GM19438 (cell line): Measurements from ENCODE around the gene DHRS7B.
A peak's percentile ranks its signal among the peaks of the same experiment; 100 is the strongest.
"Not testable (repeated sequence)": the region's sequence is repeated elsewhere in the genome, so short reads cannot be mapped to it uniquely, and the experiment has no call there.

Experiments used
- ATAC-seq: cut with Tn5 transposase; IDR thresholded peaks from one replicate; pipeline ENCODE4 v1.9.1; 2021; ENCODE audit warnings: low read depth; ENCODE audit not compliant: unreplicated experiment

Gene DHRS7B, protein sequence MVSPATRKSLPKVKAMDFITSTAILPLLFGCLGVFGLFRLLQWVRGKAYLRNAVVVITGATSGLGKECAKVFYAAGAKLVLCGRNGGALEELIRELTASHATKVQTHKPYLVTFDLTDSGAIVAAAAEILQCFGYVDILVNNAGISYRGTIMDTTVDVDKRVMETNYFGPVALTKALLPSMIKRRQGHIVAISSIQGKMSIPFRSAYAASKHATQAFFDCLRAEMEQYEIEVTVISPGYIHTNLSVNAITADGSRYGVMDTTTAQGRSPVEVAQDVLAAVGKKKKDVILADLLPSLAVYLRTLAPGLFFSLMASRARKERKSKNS

DNA sequence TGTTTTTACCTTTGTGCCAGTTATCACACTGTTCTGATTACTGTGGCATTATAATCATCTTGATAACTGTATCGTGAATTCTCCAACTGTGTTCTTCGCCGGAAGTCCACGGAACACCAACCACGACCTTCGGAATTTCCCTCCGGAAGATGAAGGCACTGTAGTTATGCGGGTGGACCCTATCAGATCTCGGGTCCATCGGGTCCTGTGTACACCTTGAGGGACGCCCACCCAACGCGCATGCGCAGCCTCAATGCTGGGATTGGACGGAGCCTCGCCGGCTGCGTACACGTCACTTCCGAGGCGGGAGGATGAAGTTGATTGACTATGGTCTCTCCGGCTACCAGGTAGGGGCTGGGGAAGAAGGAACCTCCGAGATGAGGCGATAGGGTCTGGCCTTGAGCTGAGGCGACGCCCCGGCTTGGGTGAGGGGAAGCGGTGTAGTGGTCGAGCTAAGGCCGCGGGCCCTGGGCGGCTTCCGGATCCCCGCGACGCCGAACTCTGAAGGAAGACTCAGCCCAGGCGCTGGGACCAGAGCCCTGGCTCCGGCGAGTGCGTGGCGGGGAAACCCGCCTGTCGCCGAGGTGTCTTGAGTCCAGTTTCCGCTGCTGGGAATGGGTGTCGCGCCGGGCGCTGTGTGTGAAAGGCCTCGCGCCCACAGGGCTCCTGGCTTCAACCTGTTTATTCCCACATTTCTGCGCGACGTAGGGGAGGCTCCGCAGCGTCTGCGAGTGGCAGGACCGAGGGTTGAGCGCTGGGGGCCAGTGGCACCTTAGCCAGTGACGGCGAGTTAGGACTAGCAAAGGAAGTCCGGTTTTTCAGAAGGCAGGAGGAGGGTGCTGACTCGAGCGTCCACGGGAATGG, at the start of gene DHRS7B:
TSS of gene DHRS7B (plus strand) at position 320 of the 864 bp plus-strand sequence. CDS start at position 328, 8 bp downstream.
- ATAC-seq = peak; percentile 94

DNA sequence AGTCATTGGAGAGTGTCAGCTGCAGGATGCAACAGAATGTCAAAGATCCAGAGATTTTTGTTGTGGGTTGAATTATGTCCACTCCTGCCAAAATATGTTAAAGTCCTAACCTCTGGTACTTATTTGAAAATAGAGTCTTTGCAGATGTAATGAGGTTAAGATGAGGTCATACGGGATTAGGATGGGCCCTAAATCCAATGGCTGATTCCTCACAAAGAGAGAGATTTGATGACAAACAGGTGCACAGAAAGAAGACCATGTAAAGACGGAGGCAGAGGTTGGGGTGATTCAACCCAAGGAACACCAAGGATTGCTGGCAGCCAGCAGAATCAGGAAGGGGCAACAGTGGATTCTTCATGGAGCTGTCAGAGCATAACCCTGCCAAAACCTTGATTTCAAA, 49.5 kb upstream of the DHRS7B start:
- ATAC-seq = no peak

DNA sequence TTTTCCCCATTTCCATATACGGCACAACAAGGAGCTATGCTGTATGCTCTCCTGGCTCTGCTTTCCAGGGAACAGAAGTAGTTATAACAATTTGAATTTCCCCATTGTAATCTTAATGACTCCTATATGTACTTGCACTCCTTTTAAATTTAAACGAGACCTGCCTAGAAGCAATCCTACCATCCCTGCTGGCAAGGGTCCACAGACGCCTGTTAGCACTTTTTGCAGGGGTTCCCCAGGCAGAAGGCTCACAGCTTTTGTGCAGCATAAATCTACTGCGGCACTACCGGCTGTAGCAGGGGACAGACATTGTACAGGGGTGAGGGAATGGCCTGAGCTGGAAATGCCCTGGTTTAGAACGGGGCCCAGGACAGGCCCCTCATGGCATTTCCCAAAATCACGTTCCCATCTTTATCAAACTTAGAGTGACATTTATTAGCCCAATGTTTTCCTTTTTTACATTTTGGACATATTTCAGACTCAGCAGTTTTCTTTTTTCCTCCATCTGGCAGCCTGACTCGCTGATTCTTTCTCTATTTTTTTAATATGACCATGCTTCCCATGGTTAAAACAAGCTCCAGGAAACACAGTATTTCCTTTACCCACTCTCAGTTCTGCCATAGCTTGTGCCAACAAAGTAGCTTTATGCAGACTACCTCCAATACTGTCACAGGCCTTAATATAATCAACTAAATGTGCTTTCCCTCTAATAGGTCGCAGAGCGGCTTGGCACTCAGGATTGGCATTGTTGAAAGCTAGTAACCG, 48.6 kb upstream of the DHRS7B start:
- ATAC-seq = no peak

DNA sequence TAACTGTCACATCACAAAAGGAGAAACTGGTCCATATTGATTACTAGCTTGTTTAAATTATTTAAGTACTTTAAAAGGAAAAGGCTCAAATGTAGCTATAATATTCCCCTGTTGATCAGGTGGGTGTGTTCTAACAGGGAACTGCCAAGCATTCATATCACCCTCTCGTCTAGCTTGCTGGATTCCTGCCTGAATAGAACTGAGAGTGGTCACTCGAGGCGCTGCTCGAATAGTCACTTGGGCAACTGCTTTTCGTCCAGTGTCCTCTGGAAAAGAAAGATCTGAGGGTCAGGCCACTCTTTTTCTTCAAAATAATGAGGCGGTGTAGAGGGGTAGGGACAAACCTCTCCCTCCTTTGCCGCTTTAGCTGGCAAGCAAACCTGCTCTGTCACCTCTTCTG, 47.6 kb upstream of the DHRS7B start:
- ATAC-seq = no peak

DNA sequence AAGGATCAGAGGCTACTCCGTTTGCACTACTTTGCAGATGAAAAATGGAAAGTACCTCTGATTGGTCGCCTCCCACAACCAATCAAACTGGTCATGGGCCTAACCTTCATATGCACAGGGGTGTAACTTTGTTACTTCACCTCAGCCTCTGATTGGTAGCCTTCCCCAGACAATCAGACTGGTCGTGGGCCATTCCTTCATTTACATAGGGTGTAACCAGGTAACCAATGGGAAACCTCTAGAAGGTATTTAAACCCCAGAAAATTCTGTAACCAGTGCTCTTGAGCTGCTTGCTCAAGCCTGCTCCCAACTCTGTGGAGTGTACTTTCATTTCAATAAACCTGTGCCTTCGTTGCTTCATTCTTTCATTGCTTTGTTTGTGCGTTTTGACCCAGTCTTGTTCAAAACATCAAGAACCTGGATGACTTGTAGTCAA, 44.7 kb upstream of the DHRS7B start:
- no peak for ATAC-seq

DNA sequence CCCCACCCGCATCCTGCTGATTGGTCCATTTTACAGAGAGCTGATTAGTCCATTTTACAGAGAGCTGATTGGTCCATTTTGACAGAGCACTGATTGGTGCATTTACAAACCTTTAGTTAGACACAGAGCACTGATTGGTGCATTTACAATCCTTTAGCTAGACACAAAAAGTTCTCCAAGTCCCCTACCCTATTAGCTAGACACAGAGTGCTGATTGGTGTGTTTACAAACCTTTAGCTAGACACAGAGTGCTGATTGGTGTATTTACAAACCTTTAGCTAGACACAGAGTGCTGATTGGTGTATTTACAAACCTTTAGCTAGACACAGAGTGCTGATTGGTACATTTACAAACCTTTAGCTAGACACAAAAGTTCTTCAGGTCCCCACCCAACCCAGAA, 41.5 kb upstream of the DHRS7B start:
- ATAC-seq = not testable (repeated sequence)

DNA sequence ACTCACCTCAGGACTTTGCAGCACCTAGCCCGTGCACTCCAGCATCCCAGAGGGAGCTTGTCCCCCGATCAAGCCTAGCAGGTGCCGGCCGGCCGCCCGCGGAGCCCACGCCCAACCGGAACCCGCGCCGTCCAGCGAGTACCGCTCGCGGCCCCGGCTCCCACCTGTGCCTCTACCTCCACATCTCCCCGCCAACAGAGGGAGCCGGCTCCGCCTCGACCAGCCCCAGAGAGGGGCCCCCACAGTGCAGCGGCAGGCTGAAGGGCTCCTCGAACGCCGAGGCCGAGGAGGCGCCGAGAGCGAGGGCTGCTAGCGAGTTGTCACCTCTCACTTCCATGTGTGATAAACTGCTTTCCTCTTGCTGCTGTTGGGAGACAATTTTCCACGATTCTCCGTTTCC, 41.1 kb upstream of the DHRS7B start:
- no peak for ATAC-seq

DNA sequence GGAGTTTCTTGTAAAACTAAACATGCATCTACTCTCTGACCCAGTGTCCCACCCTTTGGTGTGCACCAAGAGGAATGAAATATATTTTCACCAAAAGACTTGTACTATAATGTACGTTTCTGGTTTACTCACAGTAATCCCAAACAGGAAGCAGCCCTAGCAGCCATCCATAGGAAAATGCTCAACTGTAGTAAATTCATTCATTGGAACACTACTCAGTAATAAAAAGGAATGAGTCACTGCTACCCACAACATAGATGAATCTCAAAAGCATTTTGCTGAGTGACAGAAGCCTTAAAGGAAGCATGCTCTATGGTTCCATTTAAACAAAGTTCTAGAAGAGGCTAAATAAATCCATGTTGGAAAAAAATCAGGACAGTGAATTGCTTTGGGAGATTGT, 37.6 kb upstream of the DHRS7B start:
- ATAC-seq = no peak

DNA sequence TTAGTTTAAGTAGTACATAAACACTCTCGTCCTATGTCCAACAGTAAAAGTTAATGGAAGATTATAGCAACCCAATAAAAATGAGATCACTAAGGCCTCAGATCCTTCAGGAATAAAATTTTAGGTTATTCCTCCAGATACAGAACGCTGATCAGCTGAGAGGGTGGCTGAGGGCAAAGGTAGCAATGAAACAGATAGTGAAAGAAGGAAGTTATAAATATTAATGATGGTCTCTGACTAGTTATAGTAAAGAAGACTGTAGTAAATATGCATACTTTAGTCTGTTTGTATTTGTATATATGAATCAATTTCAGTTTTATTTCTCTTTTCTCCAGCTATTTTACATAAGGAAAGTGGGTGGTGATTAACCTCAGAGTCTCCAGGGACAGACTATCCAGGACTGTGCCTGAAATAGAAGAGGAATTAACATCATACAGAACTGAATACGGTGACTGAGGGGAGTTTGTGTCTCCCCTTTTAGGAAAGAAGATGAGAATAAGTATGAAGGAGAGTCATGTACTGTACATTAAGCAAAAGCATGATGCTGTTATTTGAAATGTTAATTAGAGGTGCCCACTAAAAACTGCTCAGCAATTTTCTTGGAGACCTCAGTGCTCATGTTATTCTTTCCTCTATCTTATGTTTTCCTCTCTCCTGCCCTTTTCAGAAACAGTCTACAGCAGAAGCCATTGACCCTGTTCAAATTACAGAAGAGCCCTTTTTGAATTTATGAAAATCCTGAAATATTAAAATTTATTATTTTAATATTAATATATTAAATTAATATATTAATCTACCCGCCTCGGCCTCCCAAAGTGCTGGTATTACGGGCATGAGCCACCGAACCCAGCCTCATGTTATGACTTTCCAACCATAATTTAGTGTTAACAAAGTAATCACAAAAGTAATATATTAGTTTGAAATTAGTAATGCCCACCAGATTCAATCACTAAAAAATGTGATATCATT, 36.5 kb upstream of the DHRS7B start:
- ATAC-seq = no peak

DNA sequence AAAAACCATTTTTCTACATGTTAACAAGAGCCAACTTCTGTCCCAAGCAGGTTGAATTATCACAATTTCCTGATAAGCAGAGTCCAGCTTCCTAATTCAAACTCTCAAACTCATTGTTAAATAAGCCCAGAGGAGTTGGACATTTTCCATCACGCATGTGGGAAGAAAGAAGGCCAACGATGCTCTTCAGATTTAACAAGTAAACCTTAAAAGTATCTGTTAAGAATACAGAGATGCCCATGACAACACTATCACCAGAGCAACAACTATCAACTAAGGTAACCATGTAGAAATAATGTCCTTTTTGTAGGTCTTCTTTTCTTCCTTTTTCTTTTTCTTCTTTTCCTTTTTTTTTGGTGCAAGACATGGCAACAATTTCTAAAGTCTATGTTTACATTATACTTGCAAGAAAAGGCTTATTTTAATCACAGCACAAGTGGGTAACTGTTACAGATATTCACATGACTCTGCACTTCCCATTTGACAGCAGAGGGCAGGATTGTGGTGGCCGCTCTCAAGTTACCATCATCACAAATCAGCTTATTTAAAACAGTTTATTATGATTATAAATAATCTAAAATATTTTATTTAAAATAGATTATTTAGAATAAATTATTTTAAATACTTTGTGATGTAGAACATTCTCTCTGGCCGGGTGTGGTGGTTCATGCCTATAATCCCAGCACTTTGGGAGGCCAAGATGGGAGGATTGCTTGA, 35.7 kb upstream of the DHRS7B start:
- no peak for ATAC-seq

DNA sequence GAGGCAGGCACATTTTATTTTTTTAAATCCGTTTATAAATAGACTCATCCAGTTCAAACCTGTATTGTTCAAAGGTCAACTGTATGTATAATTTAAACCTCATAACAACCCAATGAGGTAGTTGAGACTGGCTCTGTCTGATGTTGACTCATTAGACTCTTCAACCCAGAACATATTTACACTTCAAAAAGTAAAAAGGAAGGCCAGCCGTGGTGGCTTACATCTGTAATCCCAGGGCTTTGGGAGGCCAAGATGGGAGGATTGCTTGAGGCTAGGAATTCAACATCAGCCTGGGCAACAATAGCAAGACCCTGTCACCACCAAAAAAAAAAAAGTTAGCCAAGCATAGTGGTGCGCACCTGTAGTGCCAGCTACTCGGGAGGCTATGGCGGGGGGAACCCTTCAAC, 32.5 kb upstream of the DHRS7B start:
- ATAC-seq = no peak

DNA sequence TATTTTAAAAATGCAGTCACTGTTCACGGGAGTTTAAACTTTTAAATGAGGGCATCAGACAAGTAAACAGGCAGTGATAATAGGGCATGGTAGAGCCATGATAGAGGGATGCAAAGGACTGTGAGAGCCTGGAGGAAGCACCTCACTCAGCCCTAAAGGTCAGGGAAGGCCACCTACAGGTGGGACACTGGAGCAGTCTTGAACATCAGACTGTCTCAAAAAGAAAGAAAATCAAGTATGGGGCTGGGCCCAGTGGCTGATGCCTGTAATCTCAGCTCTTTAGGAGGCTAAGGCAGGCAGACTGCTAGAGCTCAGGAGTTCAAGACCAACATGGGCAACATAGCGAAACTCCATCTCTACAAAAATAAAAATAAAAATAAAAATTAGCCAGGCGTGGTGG, 31.0 kb upstream of the DHRS7B start:
- ATAC-seq = no peak

DNA sequence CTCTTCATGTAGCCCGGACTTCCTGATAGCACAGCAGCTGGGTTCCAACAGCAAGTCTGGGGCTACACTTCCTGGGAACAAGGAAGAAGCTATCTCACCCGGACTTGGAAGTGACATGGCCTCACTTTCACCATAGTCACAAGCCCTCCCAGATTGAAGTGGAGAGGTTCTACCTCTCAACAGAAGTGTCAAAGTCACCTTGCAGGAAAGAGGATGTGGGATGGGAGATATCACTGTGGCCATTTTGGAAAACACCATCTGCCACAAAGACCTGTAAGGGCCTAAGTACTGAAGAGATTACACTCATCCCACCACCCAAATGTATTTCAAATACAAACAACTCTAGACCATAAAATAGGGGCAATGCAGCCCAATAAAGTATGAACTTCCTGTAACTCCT, 29.9 kb upstream of the DHRS7B start:
- ATAC-seq = no peak

DNA sequence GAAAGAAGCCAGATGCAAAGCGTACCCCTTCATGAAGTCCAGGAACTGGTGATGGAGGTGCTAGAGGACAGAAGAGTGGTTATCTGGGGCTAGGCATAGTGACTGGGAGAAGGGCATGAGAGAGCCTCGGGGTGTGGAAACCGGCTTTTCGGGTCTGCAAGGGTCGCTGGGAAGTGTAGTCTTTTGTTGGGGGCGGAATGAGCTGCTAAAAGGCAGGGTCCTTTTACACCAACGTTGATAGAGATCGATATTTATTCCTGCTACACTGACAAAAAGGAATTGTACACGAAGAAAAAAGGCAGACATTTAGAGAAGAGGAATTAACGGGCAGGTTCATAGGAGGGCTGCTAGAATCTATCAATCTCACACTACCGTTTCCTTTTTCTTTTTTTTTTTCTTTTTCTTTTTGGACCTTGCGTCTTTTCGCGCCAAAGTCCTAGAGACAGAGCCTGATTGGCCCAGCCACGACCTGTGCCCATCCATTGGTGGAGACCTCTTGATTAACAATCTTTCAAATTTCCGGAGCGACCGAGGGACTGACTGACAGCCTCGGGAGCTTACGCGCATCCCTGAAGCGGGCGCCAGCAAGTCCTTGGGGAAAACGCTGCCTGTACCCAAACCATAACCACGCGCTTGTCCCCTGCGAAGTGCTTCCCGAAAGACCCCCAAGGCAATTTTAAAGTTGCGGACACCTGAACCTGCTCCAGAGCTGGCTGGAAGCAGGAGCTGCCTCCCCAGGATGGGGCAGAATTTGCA, 27.7 kb upstream of the DHRS7B start:
- peak; percentile 98 for ATAC-seq

DNA sequence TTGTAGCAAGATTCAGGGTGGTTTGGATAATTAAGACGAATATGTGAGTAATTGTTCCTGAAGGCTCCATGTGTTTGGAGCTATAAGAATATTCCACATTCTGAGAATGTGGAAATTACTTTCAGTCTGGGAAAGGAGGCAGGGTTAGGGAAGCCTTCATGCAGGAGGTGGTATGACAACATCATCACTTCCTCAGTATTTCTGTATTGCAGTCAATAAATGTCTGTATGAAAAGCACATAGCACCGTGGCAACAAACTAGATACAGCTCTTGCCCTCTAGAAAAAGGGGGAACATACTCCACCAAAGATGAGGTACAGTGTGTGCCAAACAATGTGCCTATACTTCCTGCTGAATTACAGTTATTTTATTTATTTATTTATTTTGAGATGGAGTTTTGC, 26.1 kb upstream of the DHRS7B start:
- no peak for ATAC-seq

DNA sequence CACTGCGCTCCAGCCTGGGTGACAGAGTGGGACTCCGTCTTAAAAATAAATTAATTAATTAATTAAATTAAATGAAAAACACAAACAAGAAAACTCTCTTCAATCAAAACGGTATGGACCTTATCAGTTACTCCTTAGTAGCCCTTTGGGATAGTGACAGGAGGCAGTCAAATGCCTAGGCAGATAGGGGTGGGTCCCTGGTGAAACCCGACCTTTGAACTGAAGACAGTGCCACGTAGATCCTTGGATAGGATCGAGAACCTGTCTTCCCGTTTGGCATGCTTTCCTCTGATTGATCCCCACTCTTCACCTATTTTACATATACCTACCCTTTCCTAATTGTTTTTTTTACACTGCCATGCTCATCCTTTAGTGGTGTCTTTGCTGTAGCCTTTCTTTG, 22.2 kb upstream of the DHRS7B start:
- no peak for ATAC-seq

DNA sequence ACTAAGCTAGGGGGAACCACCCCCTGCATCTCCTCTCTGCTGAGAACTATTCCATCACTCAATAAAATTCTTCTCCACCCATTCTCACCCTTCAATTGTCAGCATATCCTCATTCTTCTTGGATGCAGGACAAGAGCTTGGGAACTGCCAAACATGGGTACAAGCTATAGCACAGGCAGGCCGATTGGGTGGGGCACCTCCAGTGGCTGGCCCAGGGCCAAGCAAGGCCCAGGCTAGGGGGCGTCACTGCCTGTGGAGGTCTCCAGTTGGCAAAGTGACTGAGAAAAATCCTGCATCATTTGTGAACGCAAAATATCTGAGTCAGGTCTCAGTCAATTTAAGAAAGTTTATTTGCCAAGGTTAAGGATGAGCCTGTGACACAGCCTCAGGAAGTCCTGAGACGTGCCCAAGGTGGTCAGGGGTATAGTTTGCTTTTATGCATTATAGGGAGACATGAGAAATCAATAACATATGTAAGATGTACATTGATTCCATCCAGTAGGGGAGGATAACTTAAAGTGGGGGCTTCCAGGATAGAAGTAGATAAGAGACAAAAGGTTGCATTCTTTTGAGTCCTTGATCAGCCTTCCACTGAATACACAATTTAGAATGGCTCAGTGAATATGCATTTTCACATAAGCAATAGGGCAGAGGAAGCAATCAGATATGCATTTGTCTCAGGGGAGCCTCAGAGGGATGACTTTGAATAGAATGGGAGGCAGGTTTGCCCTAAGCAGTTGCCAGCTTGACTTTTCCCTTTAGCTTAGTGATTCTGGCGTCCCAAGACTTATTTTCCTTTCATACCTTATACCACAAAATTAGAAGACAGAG, 21.5 kb upstream of the DHRS7B start:
- ATAC-seq = no peak

DNA sequence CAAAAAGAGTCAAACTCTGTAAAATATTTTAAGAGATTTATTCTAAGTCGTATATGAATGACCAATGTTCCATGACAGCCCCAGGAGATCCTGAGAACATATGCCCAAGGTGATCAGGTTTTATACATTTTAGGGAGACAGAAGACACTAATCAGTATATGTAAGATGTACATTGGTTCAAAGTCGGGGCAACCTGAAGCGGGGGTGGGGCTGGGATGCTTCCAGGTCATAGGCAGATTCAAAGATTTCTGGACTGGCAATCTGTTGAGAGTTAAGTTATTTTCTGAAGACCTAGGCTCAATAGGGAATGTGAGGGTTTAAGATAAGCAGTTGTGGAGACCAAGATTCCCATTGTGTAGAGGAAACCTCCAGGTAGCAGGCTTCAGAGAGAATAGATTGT, 20.4 kb upstream of the DHRS7B start:
- no peak for ATAC-seq
